Measurements from ENCODE around the gene ABCB4. TPM values are rescaled to one million over a fixed set of nuclear protein-coding genes. Genes with fewer than 3 reads are reported as not detected.

Gene ABCB4
- total RNA-seq, 2 donors from 2014 or later: 0.05 to 1.1 TPM

GRCh38 chr7:87416682-87417587 is 58.5 kb downstream of the ABCB4 start:
- 49% methylated on average over 5 of the region's 5 CpGs for WGBS
- DNase-seq (ENCODE audit: low spot score): peak; percentile 65
- intact Hi-C loops (cut with DNase I): loop anchor here (2.0 to 5.0 kb wide), 2 partner anchors 104 to 470 kb away; no protein-coding TSS in a partner anchor
- Histone ChIP-seq H3K4me3 (no peak overlapping the region), H3K9me3 (no peaks in the 10 kb centered on the region), H3K27ac (no peak overlapping the region), H3K36me3 (no peaks in the 10 kb centered on the region), H3K27me3 (replicated peaks; ENCODE audit: insufficient read depth) (no peaks in the 10 kb centered on the region), H3K4me1 (replicated peaks) (no peaks in the 10 kb centered on the region)
- peak; percentile 42 to 88 (median 86) for TF ChIP-seq CTCF (IDR thresholded peaks at IDR 0.05)
- no peak for TF ChIP-seq POLR2A (IDR thresholded peaks at IDR 0.05)

- intact Hi-C loops (cut with DNase I): loop anchor here (5.0 kb wide), 1 partner anchor 473 kb away; no protein-coding TSS in a partner anchor
- no peak for DNase-seq (ENCODE audit: low spot score)
- no peak overlapping the region for H3K27ac ChIP-seq
- H3K9me3 ChIP-seq: no peaks in the 10 kb centered on the region
- 68% methylated on average over 2 of the region's 2 CpGs for WGBS
- no peaks in the 10 kb centered on the region for H3K36me3 ChIP-seq
- TF ChIP-seq POLR2A (IDR thresholded peaks at IDR 0.05) (no peak), CTCF (IDR thresholded peaks at IDR 0.05) (no peak), POLR2AphosphoS5 (IDR thresholded peaks at IDR 0.05) (no peak)
- H3K4me1 ChIP-seq (replicated peaks): no peaks in the 10 kb centered on the region
- no peaks in the 10 kb centered on the region for H3K27me3 ChIP-seq (replicated peaks; ENCODE audit: insufficient read depth)
- H3K4me3 ChIP-seq: no peak overlapping the region
Observed at GRCh38 chr7:87414794-87415188, 60.7 kb downstream of the ABCB4 start.

GRCh38 chr7:87413951-87414793 is 61.3 kb downstream of the ABCB4 start:
- Histone ChIP-seq H3K4me3 (no peak overlapping the region), H3K27me3 (replicated peaks; ENCODE audit: insufficient read depth) (no peaks in the 10 kb centered on the region), H3K36me3 (no peaks in the 10 kb centered on the region), H3K9me3 (no peaks in the 10 kb centered on the region), H3K4me1 (replicated peaks) (no peaks in the 10 kb centered on the region), H3K27ac (peak overlapping the region in 1 of 2 donors; percentile 6)
- no peak for DNase-seq (ENCODE audit: low spot score)
- TF ChIP-seq POLR2A (IDR thresholded peaks at IDR 0.05) (no peak), CTCF (IDR thresholded peaks at IDR 0.05) (no peak), POLR2AphosphoS5 (IDR thresholded peaks at IDR 0.05) (no peak)
- intact Hi-C loops (cut with DNase I): no loop called here
- WGBS: 43% methylated on average over 4 of the region's 4 CpGs

DNA sequence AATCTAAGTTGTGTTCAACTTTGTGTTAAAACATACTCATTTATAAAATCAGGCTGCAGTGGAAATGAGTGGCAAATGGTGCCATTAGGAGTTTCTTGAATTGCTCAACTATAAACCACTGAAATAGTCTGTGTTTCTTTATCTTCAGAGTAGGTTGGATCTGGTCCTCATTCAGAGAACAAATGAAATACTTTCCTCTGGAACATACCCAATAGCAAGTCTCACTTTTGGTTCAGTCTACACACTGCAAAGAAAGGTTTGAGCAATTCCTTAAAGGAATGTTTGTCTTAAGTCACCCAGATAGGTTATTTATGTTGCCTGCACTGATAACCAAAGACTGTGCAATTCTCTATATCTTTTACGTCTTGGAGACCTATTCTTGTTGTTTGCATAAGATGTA is 62.5 kb downstream of the ABCB4 start:
- WGBS: 66% methylated on average over 1 of the region's 1 CpG
- intact Hi-C loops (cut with DNase I): no loop called here
- no peak for DNase-seq (ENCODE audit: low spot score)
- no peaks in the 10 kb centered on the region for H3K4me1 ChIP-seq (replicated peaks)
- no peak overlapping the region for H3K27ac ChIP-seq
- TF ChIP-seq POLR2A (IDR thresholded peaks at IDR 0.05): no peak
- TF ChIP-seq CTCF (IDR thresholded peaks at IDR 0.05): no peak
- no peak for TF ChIP-seq POLR2AphosphoS5 (IDR thresholded peaks at IDR 0.05)
- no peaks in the 10 kb centered on the region for H3K9me3 ChIP-seq
- no peaks in the 10 kb centered on the region for H3K27me3 ChIP-seq (replicated peaks; ENCODE audit: insufficient read depth)
- no peak overlapping the region for H3K4me3 ChIP-seq
- no peaks in the 10 kb centered on the region for H3K36me3 ChIP-seq

Data from prostate gland (tissue), 2 donors.